HFF-Myc (cell line): ENCODE results near the gene TADA2B.

Source experiments
- DNase-seq: peaks from one replicate; pipeline ENCODE4 v3.0.0-alpha.2; 2011; ENCODE audit warnings: low read depth; ENCODE audit errors: extremely low read depth
- H3K4me3 ChIP-seq: replicated peaks from 2 replicates; pipeline ENCODE4 v1.5.1; 2011; ENCODE audit warnings: low read depth, mild to moderate bottlenecking, control low read depth, low read length
- TF ChIP-seq, protein P1 (sequence below): IDR thresholded peaks from 2 replicates; pipeline ENCODE4 v1.5.1; 2012; ENCODE audit warnings: mild to moderate bottlenecking, low read depth, low read length, control low read depth; ENCODE audit errors: missing control alignments

Gene TADA2B

DNA sequence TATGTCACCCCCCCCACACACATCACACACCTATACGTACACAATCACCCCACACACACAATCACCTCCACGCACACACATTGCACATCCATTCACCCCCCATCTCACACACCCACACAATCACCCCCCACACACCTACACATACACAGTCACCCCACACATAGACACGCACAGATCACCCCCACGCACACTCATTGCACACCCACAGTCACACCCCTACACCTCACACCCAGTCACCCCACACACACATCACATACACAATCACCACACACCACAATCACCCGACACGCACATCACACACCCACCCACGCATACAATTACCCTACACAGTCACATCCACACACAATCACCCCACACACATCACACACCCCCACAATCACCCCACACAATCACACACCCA, 15.9 kb upstream of the TADA2B start:
- H3K4me3 ChIP-seq: no peak overlapping the region
- TF ChIP-seq, protein P1, sequence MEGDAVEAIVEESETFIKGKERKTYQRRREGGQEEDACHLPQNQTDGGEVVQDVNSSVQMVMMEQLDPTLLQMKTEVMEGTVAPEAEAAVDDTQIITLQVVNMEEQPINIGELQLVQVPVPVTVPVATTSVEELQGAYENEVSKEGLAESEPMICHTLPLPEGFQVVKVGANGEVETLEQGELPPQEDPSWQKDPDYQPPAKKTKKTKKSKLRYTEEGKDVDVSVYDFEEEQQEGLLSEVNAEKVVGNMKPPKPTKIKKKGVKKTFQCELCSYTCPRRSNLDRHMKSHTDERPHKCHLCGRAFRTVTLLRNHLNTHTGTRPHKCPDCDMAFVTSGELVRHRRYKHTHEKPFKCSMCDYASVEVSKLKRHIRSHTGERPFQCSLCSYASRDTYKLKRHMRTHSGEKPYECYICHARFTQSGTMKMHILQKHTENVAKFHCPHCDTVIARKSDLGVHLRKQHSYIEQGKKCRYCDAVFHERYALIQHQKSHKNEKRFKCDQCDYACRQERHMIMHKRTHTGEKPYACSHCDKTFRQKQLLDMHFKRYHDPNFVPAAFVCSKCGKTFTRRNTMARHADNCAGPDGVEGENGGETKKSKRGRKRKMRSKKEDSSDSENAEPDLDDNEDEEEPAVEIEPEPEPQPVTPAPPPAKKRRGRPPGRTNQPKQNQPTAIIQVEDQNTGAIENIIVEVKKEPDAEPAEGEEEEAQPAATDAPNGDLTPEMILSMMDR: no peak
- DNase-seq: no peak

- DNase-seq: no peak
- TF ChIP-seq, protein P1: no peak
- no peak overlapping the region for H3K4me3 ChIP-seq
Observed at GRCh38 chr4:7027913-7028312, 15.3 kb upstream of the TADA2B start.

GRCh38 chr4:7029212-7029611, 14.0 kb upstream of the TADA2B start:
- TF ChIP-seq, protein P1: no peak
- no peak overlapping the region for H3K4me3 ChIP-seq
- DNase-seq: no peak

DNA sequence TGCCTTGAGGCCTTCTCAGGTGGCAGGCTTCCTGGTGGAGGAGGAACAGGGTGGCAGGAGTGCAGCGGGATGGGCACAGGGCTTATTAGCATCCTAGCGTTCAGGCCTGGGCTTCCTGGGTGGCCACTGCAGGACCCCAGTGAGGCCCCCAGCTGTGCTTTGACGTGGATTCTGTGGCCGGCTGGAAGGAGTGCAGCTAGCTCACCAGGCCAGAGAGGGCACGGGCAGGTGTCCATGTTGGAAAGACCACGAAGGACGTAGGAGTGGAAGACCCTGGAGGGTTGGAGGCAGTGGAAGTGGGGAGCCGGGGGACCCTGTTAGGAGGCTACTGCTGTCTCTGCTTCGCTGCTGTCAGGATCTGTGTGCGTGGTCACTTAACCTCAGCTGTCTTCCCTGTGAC, 13.3 kb upstream of the TADA2B start:
- TF ChIP-seq, protein P1: no peak
- H3K4me3 ChIP-seq: no peak overlapping the region
- DNase-seq: no peak

DNA sequence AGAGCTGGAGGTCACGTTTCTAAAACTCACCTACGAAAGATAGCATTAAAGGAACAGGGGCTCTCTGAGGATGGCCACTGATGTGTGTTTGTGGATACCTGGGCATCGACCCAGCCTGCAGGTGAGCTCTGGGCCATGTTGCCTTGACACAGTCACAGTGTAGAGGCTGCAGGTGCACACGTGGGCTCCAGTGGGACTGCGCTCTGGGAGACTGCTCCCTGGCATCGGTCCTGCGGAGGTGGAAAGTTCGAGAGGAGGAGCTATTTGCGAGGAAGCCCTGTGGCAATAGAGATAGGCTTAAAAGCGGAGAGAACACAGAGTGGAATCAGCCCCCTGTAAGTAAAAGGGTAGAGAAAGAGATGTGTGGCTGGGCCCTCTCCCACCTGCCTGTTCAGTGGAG, 12.3 kb upstream of the TADA2B start:
- no peak overlapping the region for H3K4me3 ChIP-seq
- TF ChIP-seq, protein P1: no peak
- no peak for DNase-seq

DNA sequence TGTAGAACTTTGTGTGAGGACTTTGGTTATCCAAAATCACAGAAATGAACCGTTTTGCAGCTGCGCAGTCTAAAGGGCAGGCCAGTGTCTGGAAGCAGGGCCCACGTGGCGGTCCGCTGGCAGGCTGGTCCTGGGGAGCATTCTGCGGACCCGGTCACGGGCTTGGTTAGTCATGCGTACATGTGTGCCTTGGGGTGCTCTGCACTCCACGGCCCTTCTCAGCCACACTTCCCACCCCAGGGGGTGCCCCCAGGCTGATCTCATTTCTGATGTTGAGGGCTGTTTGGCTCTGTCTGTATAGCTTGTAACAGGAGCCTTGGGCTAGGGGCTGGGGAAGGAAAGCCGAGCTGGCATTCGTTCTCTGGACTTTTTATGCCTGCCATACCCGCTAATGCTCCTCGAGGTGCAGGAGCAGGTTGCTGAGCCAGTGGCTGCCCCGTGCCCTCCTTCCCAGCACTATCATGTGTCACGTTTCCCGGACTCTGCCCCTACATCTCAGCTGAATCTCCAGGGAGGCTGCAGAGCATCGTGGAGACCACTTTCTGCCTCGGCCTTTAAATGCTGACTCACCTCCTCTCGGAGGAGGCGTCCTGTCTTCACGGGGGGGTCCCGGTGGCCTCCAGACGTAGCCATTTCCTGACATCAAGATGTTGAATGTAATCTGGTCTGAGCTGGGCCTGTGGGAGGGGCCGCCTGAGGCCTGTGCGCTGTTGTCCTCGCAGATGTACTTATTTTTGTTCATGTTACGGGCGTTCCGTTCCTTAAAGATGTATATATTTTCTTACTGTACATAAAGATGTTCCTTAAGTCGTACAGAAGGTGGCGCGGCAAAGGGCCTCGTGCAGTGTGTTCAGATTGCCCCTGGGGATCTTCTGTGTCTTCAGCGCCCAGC, 11.4 kb upstream of the TADA2B start:
- no peak overlapping the region for H3K4me3 ChIP-seq
- TF ChIP-seq, protein P1: no peak
- DNase-seq: no peak

DNA sequence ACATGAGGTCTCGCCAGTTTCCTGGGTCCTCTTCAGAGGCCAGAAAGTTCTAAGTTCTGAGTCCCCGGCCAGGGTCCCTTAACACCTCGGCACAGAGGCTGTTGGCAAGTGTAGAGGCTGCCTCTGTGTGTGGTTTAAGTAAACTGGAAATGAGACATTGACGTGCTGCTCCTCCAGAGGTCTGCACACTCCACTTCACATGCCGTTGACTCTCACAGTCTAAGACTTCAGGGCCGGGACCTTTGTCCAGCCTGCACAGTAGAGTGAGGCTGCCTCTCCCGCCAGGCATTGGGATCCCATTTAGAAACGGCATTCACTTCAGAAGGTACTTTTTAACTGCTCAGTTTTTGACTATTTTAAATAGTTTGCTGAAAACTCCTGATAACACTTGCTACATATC, 10.6 kb upstream of the TADA2B start:
- DNase-seq: no peak
- H3K4me3 ChIP-seq: no peak overlapping the region
- TF ChIP-seq, protein P1: no peak
